Ishikawa (cell line): ENCODE results near the gene PTPN1.

Experiments
- CEBPB ChIP-seq: IDR thresholded peaks from 2 replicates; pipeline ENCODE4 v1.6.1; 2012
- CREB1 ChIP-seq: IDR thresholded peaks from 2 replicates; pipeline ENCODE4 v1.6.1; 2012; ENCODE audit warnings: low read depth
- EGR1 ChIP-seq: IDR thresholded peaks from 2 replicates; pipeline ENCODE4 v1.6.1; 2012
- EP300 ChIP-seq: IDR thresholded peaks from 2 replicates; pipeline ENCODE4 v1.6.1; 2012; ENCODE audit warnings: borderline replicate concordance
- TCF12 ChIP-seq: IDR thresholded peaks from 2 replicates; pipeline ENCODE4 v1.6.1; 2012; ENCODE audit warnings: low read depth
- USF1 ChIP-seq: IDR thresholded peaks from 2 replicates; pipeline ENCODE4 v1.6.1; 2012
- YY1 ChIP-seq: IDR thresholded peaks from 2 replicates; pipeline ENCODE4 v1.6.1; 2012; ENCODE audit warnings: low read depth
- TF ChIP-seq, protein P1 (sequence below): IDR thresholded peaks from 2 replicates; pipeline ENCODE4 v1.6.1; 2012; ENCODE audit warnings: low read depth, mild to moderate bottlenecking

- TF ChIP-seq EP300 (no peak), YY1 (no peak), CREB1 (no peak), TCF12 (no peak), CEBPB (no peak), EGR1 (no peak), USF1 (no peak)
- TF ChIP-seq, protein P1, sequence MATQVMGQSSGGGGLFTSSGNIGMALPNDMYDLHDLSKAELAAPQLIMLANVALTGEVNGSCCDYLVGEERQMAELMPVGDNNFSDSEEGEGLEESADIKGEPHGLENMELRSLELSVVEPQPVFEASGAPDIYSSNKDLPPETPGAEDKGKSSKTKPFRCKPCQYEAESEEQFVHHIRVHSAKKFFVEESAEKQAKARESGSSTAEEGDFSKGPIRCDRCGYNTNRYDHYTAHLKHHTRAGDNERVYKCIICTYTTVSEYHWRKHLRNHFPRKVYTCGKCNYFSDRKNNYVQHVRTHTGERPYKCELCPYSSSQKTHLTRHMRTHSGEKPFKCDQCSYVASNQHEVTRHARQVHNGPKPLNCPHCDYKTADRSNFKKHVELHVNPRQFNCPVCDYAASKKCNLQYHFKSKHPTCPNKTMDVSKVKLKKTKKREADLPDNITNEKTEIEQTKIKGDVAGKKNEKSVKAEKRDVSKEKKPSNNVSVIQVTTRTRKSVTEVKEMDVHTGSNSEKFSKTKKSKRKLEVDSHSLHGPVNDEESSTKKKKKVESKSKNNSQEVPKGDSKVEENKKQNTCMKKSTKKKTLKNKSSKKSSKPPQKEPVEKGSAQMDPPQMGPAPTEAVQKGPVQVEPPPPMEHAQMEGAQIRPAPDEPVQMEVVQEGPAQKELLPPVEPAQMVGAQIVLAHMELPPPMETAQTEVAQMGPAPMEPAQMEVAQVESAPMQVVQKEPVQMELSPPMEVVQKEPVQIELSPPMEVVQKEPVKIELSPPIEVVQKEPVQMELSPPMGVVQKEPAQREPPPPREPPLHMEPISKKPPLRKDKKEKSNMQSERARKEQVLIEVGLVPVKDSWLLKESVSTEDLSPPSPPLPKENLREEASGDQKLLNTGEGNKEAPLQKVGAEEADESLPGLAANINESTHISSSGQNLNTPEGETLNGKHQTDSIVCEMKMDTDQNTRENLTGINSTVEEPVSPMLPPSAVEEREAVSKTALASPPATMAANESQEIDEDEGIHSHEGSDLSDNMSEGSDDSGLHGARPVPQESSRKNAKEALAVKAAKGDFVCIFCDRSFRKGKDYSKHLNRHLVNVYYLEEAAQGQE = no peak
Observed at GRCh38 chr20:50537546-50538201, 27.5 kb downstream of the PTPN1 start.
